Measurements from ENCODE around the gene ZG16B. TPM values are rescaled to one million over a fixed set of nuclear protein-coding genes. Genes with fewer than 3 reads are reported as not detected.

ZG16B gene
- total RNA-seq, 1 experiment from 2014 or later: not detected

DNA sequence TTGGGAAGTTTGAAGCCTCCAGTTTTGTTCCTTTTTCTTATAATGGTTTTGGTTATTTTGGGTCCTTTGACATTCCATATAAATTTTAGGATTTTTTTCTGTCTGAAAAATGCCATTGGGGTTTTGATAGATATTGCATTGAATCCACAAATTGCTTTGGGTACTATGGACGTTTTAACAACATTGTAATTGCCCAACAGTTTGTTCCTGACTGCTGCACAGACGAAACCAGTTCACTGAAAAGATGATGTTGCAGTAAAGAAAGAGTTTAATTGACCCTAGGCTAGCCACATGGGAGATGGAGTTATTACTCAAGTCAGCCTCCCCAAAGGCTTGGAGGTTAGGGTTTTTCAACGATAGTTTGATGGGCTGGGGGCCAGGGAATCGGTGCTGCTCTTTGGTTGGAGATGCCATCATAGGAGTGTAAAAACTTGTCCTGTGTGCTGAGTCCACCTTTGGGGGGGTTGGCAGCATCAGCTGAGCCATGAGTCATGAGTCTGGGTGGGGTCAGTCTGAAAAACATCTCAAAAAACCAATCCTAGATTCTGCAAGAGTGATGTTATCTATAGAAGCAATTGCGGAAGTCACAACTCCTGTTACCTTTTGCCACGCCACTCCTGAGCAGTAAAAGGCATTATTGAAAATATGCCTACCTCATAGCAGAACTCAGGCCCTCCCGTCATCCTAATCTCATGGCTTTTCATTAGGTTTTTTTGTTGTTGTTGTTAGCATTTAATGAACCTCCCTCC, 34.5 kb upstream of the ZG16B start:
- no peak overlapping the region for H3K4ac ChIP-seq (ENCODE audit: low read depth, low read length)
- Mint-ChIP-seq H3K9me3 (no peaks in the 10 kb centered on the region), H3K27ac (no peak overlapping the region), H3K4me3 (no peak overlapping the region), H3K36me3 (ENCODE audit: insufficient read depth in 1 of 3, low read depth in 3 of 3) (no peaks in the 10 kb centered on the region; a peak in 1 of 7 replicates), H3K4me1 (peaks cover 7 to 8% of the 10 kb centered on the region in 2 experiments; a peak in 3 of 4 replicates), H3K27me3 (ENCODE audit: low read depth) (peaks cover 20% of the 10 kb centered on the region)
- no peak overlapping the region for H4K5ac ChIP-seq (ENCODE audit: insufficient read length, low read depth, low read length)
- no peak for DNase-seq
- no peak overlapping the region for H2BK12ac ChIP-seq (ENCODE audit: insufficient read length, low read depth, low read length)
- H3K18ac ChIP-seq (ENCODE audit: insufficient read length, low read depth, low read length): no peak overlapping the region
- no peaks in the 10 kb centered on the region for H3K79me2 ChIP-seq (ENCODE audit: insufficient read depth, low read length)
- no peak overlapping the region for H3K27ac ChIP-seq (ENCODE audit: insufficient read length, low read depth, low read length)
- no peak overlapping the region for H2AK5ac ChIP-seq (ENCODE audit: insufficient read length, low read length)
- H3K9me3 ChIP-seq (ENCODE audit: control insufficient read depth, low read depth, low read length): no peaks in the 10 kb centered on the region
- no peak overlapping the region for H3K9ac ChIP-seq (ENCODE audit: extremely low read depth, insufficient read length, low read length)
- no peak overlapping the region for H3K4me2 ChIP-seq (ENCODE audit: insufficient read depth, insufficient read length, low read length)
- H2AFZ ChIP-seq (ENCODE audit: low read length): no peak overlapping the region
- no peak for TF ChIP-seq CTCF (conservative IDR thresholded peaks at IDR 0.05)
- H2BK15ac ChIP-seq (ENCODE audit: low read depth, low read length): no peak overlapping the region
- H3K27me3 ChIP-seq (ENCODE audit: insufficient read depth, low read length): no peaks in the 10 kb centered on the region
- no peak overlapping the region for H3K23ac ChIP-seq (ENCODE audit: insufficient read length, low read depth, low read length)
- H4K8ac ChIP-seq (replicated peaks; ENCODE audit: insufficient read length, low read depth, low read length): no peak overlapping the region
- H4K20me1 ChIP-seq (ENCODE audit: control insufficient read depth, insufficient read depth, insufficient read length): no peaks in the 10 kb centered on the region
- H3K14ac ChIP-seq (ENCODE audit: insufficient read depth, low read length): no peak overlapping the region
- H2BK20ac ChIP-seq (ENCODE audit: low read depth, low read length, poor library complexity, severe bottlenecking): no peak overlapping the region
- H3T11ph ChIP-seq (ENCODE audit: low read length): no peak overlapping the region
- no CpG with 5 or more reads among the region's 7 CpGs for WGBS (ENCODE audit: extremely low coverage, insufficient read length, low lambda C conversion rate)
- no peak overlapping the region for H2BK5ac ChIP-seq (ENCODE audit: insufficient read length, low read length)
- H3K56ac ChIP-seq (ENCODE audit: insufficient read length, low read depth, low read length): no peak overlapping the region
- no peaks in the 10 kb centered on the region for H3K23me2 ChIP-seq (ENCODE audit: insufficient read length, low read depth, low read length, poor library complexity, severe bottlenecking)
- no peaks in the 10 kb centered on the region for H3K4me1 ChIP-seq (ENCODE audit: insufficient read depth, low read length)
- no peak overlapping the region for H4K91ac ChIP-seq (ENCODE audit: insufficient read length, low read depth, low read length)
- no peaks in the 10 kb centered on the region for H3K79me1 ChIP-seq (ENCODE audit: insufficient read depth, low read depth, low read length, poor library complexity, severe bottlenecking)
- no peak overlapping the region for H2BK120ac ChIP-seq (ENCODE audit: low read depth, low read length, poor library complexity, severe bottlenecking)

Measured in H9 (cell line).